Measurements from ENCODE around the gene FAM170B. TPM values are rescaled to one million over a fixed set of nuclear protein-coding genes. Genes with fewer than 3 reads are reported as not detected.

FAM170B gene
- total RNA-seq, 4 donors from 2014 or later: not detected

- H3K9me3 ChIP-seq: no peaks in the 10 kb centered on the region
- intact Hi-C loops (cut with DNase I): no loop called here
- peak overlapping the region in 1 of 3 donors; percentile 34 for H3K27ac ChIP-seq
- 28 to 55% methylated on average over 8 of the region's 8 CpGs for WGBS, 2 donors
- no peaks in the 10 kb centered on the region for H3K36me3 ChIP-seq
- H3K4me3 ChIP-seq (replicated peaks in 1 of 3): no peak overlapping the region
- TF ChIP-seq CTCF (IDR thresholded peaks at IDR 0.05) (no peak), POLR2A (IDR thresholded peaks at IDR 0.05) (no peak)
- no peaks in the 10 kb centered on the region for H3K27me3 ChIP-seq
- DNase-seq: peak; percentile 39 to 54
- H3K4me1 ChIP-seq: peaks cover 80 to 81% of the 10 kb centered on the region in 2 donors
Measured at GRCh38 chr10:49111320-49111698, 22.5 kb downstream of the FAM170B start.

GRCh38 chr10:49110684-49111319 is 23.0 kb downstream of the FAM170B start:
- WGBS, 2 donors: 79 to 87% methylated on average over 4 of the region's 4 CpGs
- intact Hi-C loops (cut with DNase I): no loop called here
- H3K9me3 ChIP-seq: no peaks in the 10 kb centered on the region
- no peaks in the 10 kb centered on the region for H3K36me3 ChIP-seq
- H3K27me3 ChIP-seq: no peaks in the 10 kb centered on the region
- peak overlapping the region in 1 of 3 donors; percentile 34 for H3K27ac ChIP-seq
- no peak for TF ChIP-seq POLR2A (IDR thresholded peaks at IDR 0.05)
- TF ChIP-seq CTCF (IDR thresholded peaks at IDR 0.05): no peak
- no peak for DNase-seq
- H3K4me3 ChIP-seq (replicated peaks in 1 of 3): no peak overlapping the region
- H3K4me1 ChIP-seq: peaks cover 81 to 82% of the 10 kb centered on the region in 2 donors

- Histone ChIP-seq H3K4me3 (replicated peaks in 1 of 3) (no peak overlapping the region), H3K36me3 (no peaks in the 10 kb centered on the region), H3K4me1 (peaks cover 79 to 85% of the 10 kb centered on the region in 2 donors), H3K9me3 (no peaks in the 10 kb centered on the region), H3K27me3 (no peaks in the 10 kb centered on the region), H3K27ac (peak overlapping the region in 1 of 3 donors; percentile 2)
- intact Hi-C loops (cut with DNase I): no loop called here
- 55 to 68% methylated on average over 6 to 9 of the region's 9 CpGs for WGBS, 2 donors
- no peak for TF ChIP-seq CTCF (IDR thresholded peaks at IDR 0.05)
- no peak for TF ChIP-seq POLR2A (IDR thresholded peaks at IDR 0.05)
- peak; percentile 32 to 61 for DNase-seq
Measured at GRCh38 chr10:49109669-49110340, 24.0 kb downstream of the FAM170B start.

GRCh38 chr10:49108656-49109055 is 25.2 kb downstream of the FAM170B start:
- Histone ChIP-seq H3K4me1 (peaks cover 70 to 75% of the 10 kb centered on the region in 2 donors), H3K27ac (peak overlapping the region in 1 of 3 donors; percentile 36)
- intact Hi-C loops (cut with DNase I): no loop called here

More at GRCh38 chr10:49108656-49109055, 25.2 kb downstream of the FAM170B start:
- no peak for DNase-seq
- H3K4me3 ChIP-seq (replicated peaks in 1 of 3): no peak overlapping the region
- no peaks in the 10 kb centered on the region for H3K9me3 ChIP-seq
- H3K27me3 ChIP-seq: no peaks in the 10 kb centered on the region
- H3K36me3 ChIP-seq: no peaks in the 10 kb centered on the region
- no peak for TF ChIP-seq CTCF (IDR thresholded peaks at IDR 0.05)
- no peak for TF ChIP-seq POLR2A (IDR thresholded peaks at IDR 0.05)
- WGBS, 2 donors: 96% methylated on average over 7 of the region's 7 CpGs
